ENCODE results near the gene PPARG. TPM values are rescaled to one million over a fixed set of nuclear protein-coding genes. Genes with fewer than 3 reads are reported as not detected.

The PPARG gene
- total and polyA plus RNA-seq, 2 experiments from 2014 or later = 25.1 to 37.9 TPM

GRCh38 chr3:12408984-12409683 is 120.3 kb downstream of the PPARG start:
- H3K79me2 ChIP-seq = no peaks in the 10 kb centered on the region
- no peak for TF ChIP-seq EZH2phosphoT487 (IDR thresholded peaks at IDR 0.05; ENCODE audit: low read depth, severe bottlenecking, unreplicated experiment)
- no peak for TF ChIP-seq CTCF (IDR thresholded peaks at IDR 0.05; ENCODE audit: poor library complexity)
- TF ChIP-seq EZH2 (IDR thresholded peaks at IDR 0.05; ENCODE audit: borderline replicate concordance) = no peak
- DNase-seq (ENCODE audit: low spot score) = no peak
- no peaks in the 10 kb centered on the region for H4K20me1 ChIP-seq (ENCODE audit: insufficient read depth, poor library complexity, severe bottlenecking)
- WGBS (ENCODE audit: low lambda C conversion rate, missing lambda C conversion rate) = 49% methylated on average over 3 of the region's 3 CpGs
- H3K9me3 ChIP-seq (ENCODE audit: low read depth) = no peaks in the 10 kb centered on the region
- H3K27me3 ChIP-seq = no peaks in the 10 kb centered on the region
- peak overlapping the region; percentile 88 for H3K27ac ChIP-seq
- H3K36me3 ChIP-seq (replicated peaks; ENCODE audit: insufficient read depth, low read depth) = no peaks in the 10 kb centered on the region
- peak overlapping the region; percentile 38 for H3K4me2 ChIP-seq
- H3K4me1 ChIP-seq (ENCODE audit: insufficient read depth) = peaks cover 17% of the 10 kb centered on the region
- no peak overlapping the region for H3K4me3 ChIP-seq
- H2AFZ ChIP-seq = no peak overlapping the region
- H3K9me2 ChIP-seq (replicated peaks; ENCODE audit: insufficient read depth) = no peaks in the 10 kb centered on the region

GRCh38 chr3:12409684-12410596 is 121.1 kb downstream of the PPARG start:
- Histone ChIP-seq H3K27me3 (no peaks in the 10 kb centered on the region), H2AFZ (no peak overlapping the region), H3K9me3 (ENCODE audit: low read depth) (no peaks in the 10 kb centered on the region), H3K36me3 (replicated peaks; ENCODE audit: insufficient read depth, low read depth) (no peaks in the 10 kb centered on the region), H3K9me2 (replicated peaks; ENCODE audit: insufficient read depth) (no peaks in the 10 kb centered on the region), H3K27ac (peak overlapping the region; percentile 88), H3K4me2 (peak overlapping the region; percentile 38), H4K20me1 (ENCODE audit: insufficient read depth, poor library complexity, severe bottlenecking) (no peaks in the 10 kb centered on the region), H3K4me1 (ENCODE audit: insufficient read depth) (peaks cover 14% of the 10 kb centered on the region), H3K4me3 (no peak overlapping the region), H3K79me2 (no peaks in the 10 kb centered on the region)
- peak; percentile 63 for DNase-seq (ENCODE audit: low spot score)
- WGBS (ENCODE audit: low lambda C conversion rate, missing lambda C conversion rate) = 74% methylated on average over 11 of the region's 11 CpGs
- TF ChIP-seq CTCF (IDR thresholded peaks at IDR 0.05; ENCODE audit: poor library complexity) = no peak

- Histone ChIP-seq H3K9me3 (ENCODE audit: low read depth) (no peaks in the 10 kb centered on the region), H3K27me3 (no peaks in the 10 kb centered on the region), H4K20me1 (ENCODE audit: insufficient read depth, poor library complexity, severe bottlenecking) (no peaks in the 10 kb centered on the region), H3K36me3 (replicated peaks; ENCODE audit: insufficient read depth, low read depth) (no peaks in the 10 kb centered on the region), H2AFZ (no peak overlapping the region), H3K79me2 (no peaks in the 10 kb centered on the region), H3K9me2 (replicated peaks; ENCODE audit: insufficient read depth) (no peaks in the 10 kb centered on the region), H3K4me3 (no peak overlapping the region), H3K4me1 (ENCODE audit: insufficient read depth) (peaks cover 12% of the 10 kb centered on the region), H3K4me2 (no peak overlapping the region), H3K27ac (no peak overlapping the region)
- DNase-seq (ENCODE audit: low spot score) = no peak
- TF ChIP-seq EZH2phosphoT487 (IDR thresholded peaks at IDR 0.05; ENCODE audit: low read depth, severe bottlenecking, unreplicated experiment) (no peak), EZH2 (IDR thresholded peaks at IDR 0.05; ENCODE audit: borderline replicate concordance) (no peak), CTCF (IDR thresholded peaks at IDR 0.05; ENCODE audit: poor library complexity) (no peak)
- 100% methylated on average over 1 of the region's 1 CpG for WGBS (ENCODE audit: low lambda C conversion rate, missing lambda C conversion rate)
Observed at GRCh38 chr3:12413721-12414255, 124.9 kb downstream of the PPARG start.

Measured in hepatocyte (in vitro differentiated cells).